Lung (tissue), 12 donors: ENCODE results near the gene LIMCH1. TPM values are rescaled to one million over a fixed set of nuclear protein-coding genes. Genes with fewer than 3 reads are reported as not detected.

Source experiments
- ATAC-seq: fragments of 200-7000 bp; cut with Tn5 transposase; one replicate; pipeline ENCODE4 v1.9.1; 2020; ENCODE audit warnings: moderate number of reproducible peaks; ENCODE audit not compliant: insufficient read depth, low FRiP score
- DNase-seq, 3 donors: peaks; one replicate each; pipeline ENCODE4 v3.0.0-alpha.2; 2013 to 2017
- H3K27ac ChIP-seq, 2 donors: one replicate each; pipeline ENCODE4 v1.5.1; 2013; ENCODE audit warnings: mild to moderate bottlenecking in 2 of 2, moderate library complexity in 2 of 2, control low read depth in 1 of 2, inconsistent platforms in 1 of 2, low read depth in 1 of 2, low read length in 1 of 2
- H3K27me3 ChIP-seq, 3 donors: one replicate each; pipeline ENCODE4 v1.5.1; 2013; ENCODE audit warnings: low read length in 2 of 3; ENCODE audit not compliant: control insufficient read depth in 3 of 3, insufficient read depth in 3 of 3
- H3K36me3 ChIP-seq, 4 donors: one replicate each; pipeline ENCODE4 v1.5.1; 2013; ENCODE audit warnings: low read length in 4 of 4, mild to moderate bottlenecking in 1 of 4, moderate library complexity in 1 of 4; ENCODE audit not compliant: control insufficient read depth in 4 of 4, insufficient read depth in 4 of 4
- H3K4me1 ChIP-seq, 5 donors: one replicate each; pipeline ENCODE4 v1.5.1; 2013; ENCODE audit warnings: low read length in 5 of 5, mild to moderate bottlenecking in 2 of 5, moderate library complexity in 1 of 5; ENCODE audit not compliant: control insufficient read depth in 5 of 5, insufficient read depth in 5 of 5
- H3K4me3 ChIP-seq: one replicate; pipeline ENCODE4 v1.5.1; 2013; ENCODE audit warnings: mild to moderate bottlenecking, control low read depth, moderate library complexity
- H3K9ac ChIP-seq, 2 donors: one replicate each; pipeline ENCODE4 v1.5.1; 2013; ENCODE audit warnings: low read length in 2 of 2, control low read depth in 1 of 2; ENCODE audit not compliant: insufficient read depth in 1 of 2
- H3K9me3 ChIP-seq, 4 donors: one replicate each; pipeline ENCODE4 v1.5.1; 2013; ENCODE audit warnings: low read length in 3 of 4, mild to moderate bottlenecking in 1 of 4, moderate library complexity in 1 of 4; ENCODE audit not compliant: control insufficient read depth in 4 of 4, insufficient read depth in 3 of 4
- CTCF ChIP-seq: IDR thresholded peaks from 2 replicates; pipeline ENCODE4 v1.5.1; 2012; ENCODE audit warnings: mild to moderate bottlenecking; ENCODE audit errors: control extremely low read depth, extremely low read depth
- WGBS, 2 donors: extraction: QIAGEN DNeasy Blood & Tissue Kit; methylation state at CpG; one replicate each; pipeline ENCODE4 v1.1.7; 2013; 5-methylcytosine and 5-hydroxymethylcytosine counted together
- polyA plus RNA-seq, 2 donors: library from polyadenylated mRNA; stranded (reverse); fragments of 200-250 nt; gene quantifications; one replicate each; pipeline ENCODE4 v1.2.1, GENCODE V29; 2013
- total RNA-seq, 2 donors: library from RNA; depleted of rRNA in 1 of 2; stranded (reverse); fragments of >200 nt in 1 of 2; gene quantifications; one replicate each; pipeline ENCODE4 v1.2.1, GENCODE V29; 2014 to 2021
- donor health status: control.
- donor health status: control.
- donor health status: Bipolar disorder and iron deficiency.
- donor health status: healthy.
- donor health status: DM: yes; HTN: yes; CAD: no.

The LIMCH1 gene
- total and polyA plus RNA-seq, 4 donors: 43.4 to 299 (median 128) TPM

- Histone ChIP-seq H3K4me1 (peaks cover 11 to 77% (median 44%) of the 10 kb centered on the region in 5 donors), H3K36me3 (peaks cover 0 to 3% (median 0%) of the 10 kb centered on the region in 4 donors), H3K27me3 (no peaks in the 10 kb centered on the region), H3K9me3 (no peaks in the 10 kb centered on the region), H3K27ac (peak overlapping the region; percentile 64 to 87), H3K9ac (no peak overlapping the region), H3K4me3 (no peak overlapping the region)
- no peak for TF ChIP-seq CTCF
- no peak for ATAC-seq
- no peak for DNase-seq
- 77 to 80% methylated on average over 5 of the region's 5 CpGs for WGBS, 2 donors
These were observed 2.7 kb downstream of the LIMCH1 start for GRCh38 chr4:41540687-41541086.

- no peak overlapping the region for H3K9ac ChIP-seq
- H3K4me3 ChIP-seq: no peak overlapping the region
- 60 to 73% methylated on average over 7 of the region's 7 CpGs for WGBS, 2 donors
- H3K36me3 ChIP-seq: peaks cover 0 to 3% (median 0%) of the 10 kb centered on the region in 4 donors
- H3K9me3 ChIP-seq: no peaks in the 10 kb centered on the region
- H3K27me3 ChIP-seq: no peaks in the 10 kb centered on the region
- DNase-seq (peak; percentile 37 to 84 (median 69)), ATAC-seq (no peak)
- peak overlapping the region; percentile 79 to 82 for H3K27ac ChIP-seq
- no peak for TF ChIP-seq CTCF
- H3K4me1 ChIP-seq: peaks cover 11 to 69% (median 44%) of the 10 kb centered on the region in 5 donors
These were observed 3.7 kb downstream of the LIMCH1 start for GRCh38 chr4:41541687-41542094.

GRCh38 chr4:41542526-41543275 lies 4.7 kb downstream of the LIMCH1 start:
- H3K27ac ChIP-seq: no peak overlapping the region
- ATAC-seq: no peak
- H3K9me3 ChIP-seq: no peaks in the 10 kb centered on the region
- 69 to 73% methylated on average over 5 of the region's 5 CpGs for WGBS, 2 donors
- no peaks in the 10 kb centered on the region for H3K27me3 ChIP-seq
- no peak overlapping the region for H3K4me3 ChIP-seq
- TF ChIP-seq CTCF: no peak
- no peak for DNase-seq
- peaks cover 0 to 3% (median 1%) of the 10 kb centered on the region in 4 donors for H3K36me3 ChIP-seq
- H3K9ac ChIP-seq: no peak overlapping the region
- peaks cover 11 to 67% (median 46%) of the 10 kb centered on the region in 5 donors for H3K4me1 ChIP-seq

GRCh38 chr4:41545238-41545637 lies 7.3 kb downstream of the LIMCH1 start:
- H3K4me3 ChIP-seq: no peak overlapping the region
- no peaks in the 10 kb centered on the region for H3K27me3 ChIP-seq
- no peak overlapping the region for H3K9ac ChIP-seq
- H3K36me3 ChIP-seq: peaks cover 0 to 5% (median 2%) of the 10 kb centered on the region in 4 donors
- peaks cover 9 to 55% (median 42%) of the 10 kb centered on the region in 5 donors for H3K4me1 ChIP-seq
- H3K9me3 ChIP-seq: no peaks in the 10 kb centered on the region
- ATAC-seq (no peak), DNase-seq (no peak)
- TF ChIP-seq CTCF: no peak
- no peak overlapping the region for H3K27ac ChIP-seq
- WGBS, 2 donors: 40 to 61% methylated on average over 6 of the region's 6 CpGs
